Measurements from ENCODE around the gene DENND4A. TPM values are rescaled to one million over a fixed set of nuclear protein-coding genes. Genes with fewer than 3 reads are reported as not detected.

Gene DENND4A
- polyA plus RNA-seq, 1 experiment: 5.1 TPM

DNA sequence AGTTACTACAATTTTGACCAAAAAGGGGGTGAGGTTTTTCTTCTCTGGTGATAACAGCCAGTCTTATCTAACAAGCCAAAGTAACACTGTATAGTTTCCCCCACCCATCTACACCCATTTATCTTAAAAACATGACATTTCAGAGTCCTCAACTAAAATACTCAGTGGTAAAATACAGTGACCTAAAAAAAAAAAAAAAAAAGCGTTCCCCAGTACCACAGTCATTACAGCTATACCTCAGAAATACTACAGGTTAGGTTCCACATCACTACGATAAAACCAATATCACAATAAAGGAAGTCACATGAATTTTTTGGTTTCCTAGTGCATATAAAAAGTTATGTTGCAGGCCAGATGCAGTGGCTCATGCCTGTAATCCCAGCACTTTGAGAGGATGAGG lies 13.8 kb downstream of the DENND4A start:
- Histone ChIP-seq H3K36me3 (ENCODE audit: control insufficient read depth, insufficient read depth, low read length) (no peaks in the 10 kb centered on the region), H3K4me3 (ENCODE audit: low read depth, low read length) (no peak overlapping the region), H3K27me3 (ENCODE audit: control insufficient read depth, insufficient read depth, low read length) (no peaks in the 10 kb centered on the region)
- TF ChIP-seq, protein P1, sequence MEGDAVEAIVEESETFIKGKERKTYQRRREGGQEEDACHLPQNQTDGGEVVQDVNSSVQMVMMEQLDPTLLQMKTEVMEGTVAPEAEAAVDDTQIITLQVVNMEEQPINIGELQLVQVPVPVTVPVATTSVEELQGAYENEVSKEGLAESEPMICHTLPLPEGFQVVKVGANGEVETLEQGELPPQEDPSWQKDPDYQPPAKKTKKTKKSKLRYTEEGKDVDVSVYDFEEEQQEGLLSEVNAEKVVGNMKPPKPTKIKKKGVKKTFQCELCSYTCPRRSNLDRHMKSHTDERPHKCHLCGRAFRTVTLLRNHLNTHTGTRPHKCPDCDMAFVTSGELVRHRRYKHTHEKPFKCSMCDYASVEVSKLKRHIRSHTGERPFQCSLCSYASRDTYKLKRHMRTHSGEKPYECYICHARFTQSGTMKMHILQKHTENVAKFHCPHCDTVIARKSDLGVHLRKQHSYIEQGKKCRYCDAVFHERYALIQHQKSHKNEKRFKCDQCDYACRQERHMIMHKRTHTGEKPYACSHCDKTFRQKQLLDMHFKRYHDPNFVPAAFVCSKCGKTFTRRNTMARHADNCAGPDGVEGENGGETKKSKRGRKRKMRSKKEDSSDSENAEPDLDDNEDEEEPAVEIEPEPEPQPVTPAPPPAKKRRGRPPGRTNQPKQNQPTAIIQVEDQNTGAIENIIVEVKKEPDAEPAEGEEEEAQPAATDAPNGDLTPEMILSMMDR (IDR thresholded peaks at IDR 0.05; ENCODE audit: insufficient read depth, low read depth, low read length): no peak
- ChIA-PET CTCF (interaction anchor here (1.2 to 1.3 kb wide), 2 partner anchors 9 to 47 kb away, joined by 3 read pairs; no protein-coding TSS in a partner anchor), POLR2A (no interaction called here)
- DNase-seq (ENCODE audit: low read depth): no peak

DNA sequence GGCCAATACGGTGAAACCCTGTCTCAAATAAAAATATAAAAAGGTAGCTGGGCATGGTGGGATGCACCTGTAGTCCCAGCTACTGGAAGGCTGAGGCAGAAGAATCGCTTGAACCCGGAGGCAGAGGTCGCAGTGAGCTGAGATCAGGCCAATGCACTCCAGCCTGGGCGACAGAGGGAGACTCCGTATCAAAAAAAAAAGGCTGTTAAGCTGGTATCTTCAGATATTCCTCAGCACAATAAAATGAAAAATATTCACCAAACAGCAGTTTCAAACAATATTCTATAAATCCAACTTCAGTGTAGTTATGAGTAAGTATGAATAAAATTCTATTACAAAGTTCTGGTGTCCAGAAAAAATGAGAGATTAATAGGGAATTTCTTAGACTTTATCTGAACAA lies 14.2 kb downstream of the DENND4A start:
- TF ChIP-seq, protein P1 (IDR thresholded peaks at IDR 0.05; ENCODE audit: insufficient read depth, low read depth, low read length): no peak
- Histone ChIP-seq H3K36me3 (ENCODE audit: control insufficient read depth, insufficient read depth, low read length) (no peaks in the 10 kb centered on the region), H3K27me3 (ENCODE audit: control insufficient read depth, insufficient read depth, low read length) (no peaks in the 10 kb centered on the region), H3K4me3 (ENCODE audit: low read depth, low read length) (no peak overlapping the region)
- no peak for DNase-seq (ENCODE audit: low read depth)
- CTCF ChIA-PET: interaction anchor here (1.3 kb wide), 1 partner anchor 47 kb away, joined by 3 read pairs; no protein-coding TSS in a partner anchor
- POLR2A ChIA-PET: no interaction called here

DNA sequence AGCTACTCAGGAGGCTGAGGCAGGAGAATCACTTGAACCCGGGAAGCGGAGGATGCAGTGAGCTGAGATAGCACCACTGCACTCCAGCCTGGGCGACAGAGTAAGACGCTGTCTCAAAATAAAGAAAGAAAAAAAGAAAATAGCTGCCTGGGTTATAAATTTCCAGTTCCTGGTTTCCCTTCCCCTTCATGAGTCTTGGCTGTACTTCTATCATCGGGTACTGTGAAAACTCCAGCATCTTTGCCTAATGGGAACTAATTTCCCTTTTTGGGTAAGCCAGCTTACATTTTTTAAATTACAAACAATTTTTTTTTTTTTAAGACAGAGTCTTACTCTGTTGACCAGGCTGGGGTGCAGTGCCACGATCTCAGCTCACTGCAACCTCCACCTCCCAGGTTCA lies 15.0 kb downstream of the DENND4A start:
- H3K36me3 ChIP-seq (ENCODE audit: control insufficient read depth, insufficient read depth, low read length): no peaks in the 10 kb centered on the region
- no peaks in the 10 kb centered on the region for H3K27me3 ChIP-seq (ENCODE audit: control insufficient read depth, insufficient read depth, low read length)
- TF ChIP-seq, protein P1 (IDR thresholded peaks at IDR 0.05; ENCODE audit: insufficient read depth, low read depth, low read length): no peak
- DNase-seq (ENCODE audit: low read depth): no peak
- ChIA-PET CTCF (interaction anchor here (0.9 to 1.0 kb wide), 2 partner anchors 14 to 17 kb away, joined by 3 to 4 read pairs; no protein-coding TSS in a partner anchor), POLR2A (no interaction called here)
- no peak overlapping the region for H3K4me3 ChIP-seq (ENCODE audit: low read depth, low read length)

DNA sequence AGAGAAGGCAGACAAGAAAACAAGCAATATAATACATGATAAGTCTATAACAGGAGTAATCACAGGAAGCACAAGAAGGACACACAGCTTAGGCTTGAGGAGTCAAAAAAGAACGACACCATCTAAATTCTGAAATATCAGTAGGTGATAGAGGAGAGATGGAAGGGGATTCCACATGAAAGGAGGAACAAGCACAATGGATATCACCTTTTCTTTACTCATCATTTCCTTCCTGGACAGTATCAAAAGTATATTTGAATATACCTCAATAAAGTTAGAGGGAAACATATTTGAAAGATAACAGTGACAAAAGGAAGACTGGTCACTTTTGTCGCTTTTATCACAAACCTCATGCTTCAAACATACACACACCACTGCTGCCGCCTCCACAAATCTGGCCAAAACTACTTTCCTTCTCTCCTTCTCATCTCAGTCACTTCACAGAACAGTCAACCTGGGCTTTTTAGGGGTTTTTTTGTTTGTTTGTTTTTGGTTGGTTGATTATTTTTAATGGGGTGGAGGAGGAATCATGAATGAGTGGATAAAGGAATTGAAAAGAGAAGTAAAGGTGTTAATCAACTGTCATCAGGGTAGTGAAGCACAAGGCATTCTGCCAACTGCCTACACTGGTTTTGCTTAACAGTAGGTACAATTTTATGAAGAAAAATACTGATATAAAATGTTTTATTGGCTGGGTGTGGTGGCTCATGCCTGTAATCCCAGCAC lies 18.5 kb downstream of the DENND4A start:
- no peak for DNase-seq (ENCODE audit: low read depth)
- Histone ChIP-seq H3K4me3 (ENCODE audit: low read depth, low read length) (no peak overlapping the region), H3K27me3 (ENCODE audit: control insufficient read depth, insufficient read depth, low read length) (no peaks in the 10 kb centered on the region), H3K36me3 (ENCODE audit: control insufficient read depth, insufficient read depth, low read length) (no peaks in the 10 kb centered on the region)
- CTCF ChIA-PET: no interaction called here
- POLR2A ChIA-PET: interaction anchor here (1.0 kb wide), 1 partner anchor 13 kb away, joined by 3 read pairs; no protein-coding TSS in a partner anchor
- TF ChIP-seq, protein P1 (IDR thresholded peaks at IDR 0.05; ENCODE audit: insufficient read depth, low read depth, low read length): no peak

DNA sequence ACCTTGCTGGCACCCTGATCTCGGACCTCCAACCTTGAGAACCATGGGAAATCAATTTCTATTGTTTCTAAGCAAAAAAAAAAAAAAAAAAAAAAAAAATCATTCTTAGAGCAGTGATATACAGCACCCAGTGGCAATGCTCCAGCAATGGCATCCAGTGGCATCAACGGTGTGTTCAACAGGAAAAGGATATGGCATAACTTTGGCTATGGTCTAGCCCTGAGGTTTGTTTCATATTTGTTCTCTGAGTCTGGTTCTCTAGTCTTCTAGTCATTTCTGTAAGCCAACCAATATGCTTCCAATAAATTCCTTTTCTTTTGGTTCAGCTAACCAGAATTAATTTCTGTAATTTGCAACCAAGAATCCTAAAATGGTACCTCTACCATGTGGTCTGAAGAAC lies 19.2 kb downstream of the DENND4A start:
- DNase-seq (ENCODE audit: low read depth): no peak
- no peak overlapping the region for H3K4me3 ChIP-seq (ENCODE audit: low read depth, low read length)
- no peaks in the 10 kb centered on the region for H3K27me3 ChIP-seq (ENCODE audit: control insufficient read depth, insufficient read depth, low read length)
- CTCF ChIA-PET: interaction anchor here (1.3 kb wide), 1 partner anchor 25 kb away, joined by 3 read pairs; no protein-coding TSS in a partner anchor
- TF ChIP-seq, protein P1 (IDR thresholded peaks at IDR 0.05; ENCODE audit: insufficient read depth, low read depth, low read length): no peak
- POLR2A ChIA-PET: interaction anchor here (1.0 kb wide), 1 partner anchor 13 kb away, joined by 3 read pairs; no protein-coding TSS in a partner anchor
- H3K36me3 ChIP-seq (ENCODE audit: control insufficient read depth, insufficient read depth, low read length): no peaks in the 10 kb centered on the region

Data from BJ (cell line).